Cardiac muscle cell (in vitro differentiated cells and primary cell): ENCODE results near the gene NDST4. TPM values are rescaled to one million over a fixed set of nuclear protein-coding genes. Genes with fewer than 3 reads are reported as not detected.
A peak's percentile ranks its signal among the peaks of the same experiment; 100 is the strongest.

Source experiments
- DNase-seq, 2 donors: peaks; one replicate each; pipeline versions ENCODE4 v3.0.0 to v3.0.0-alpha.2; 2010 to 2017; ENCODE audit warnings: low read depth in 1 of 2, low spot score in 1 of 2
- H3K27ac ChIP-seq: fragments of 200-600 bp; sonication (generic); 2 replicates; pipeline ENCODE4 v1.5.1; 2016
- H3K27me3 ChIP-seq: fragments of 200-600 bp; sonication (generic); 2 replicates; pipeline ENCODE4 v1.6.0; 2016; ENCODE audit warnings: control low read depth
- H3K36me3 ChIP-seq: fragments of 200-600 bp; sonication (generic); 2 replicates; pipeline ENCODE4 v1.5.1; 2016; ENCODE audit warnings: control low read depth
- H3K4me1 ChIP-seq: fragments of 200-600 bp; sonication (generic); 2 replicates; pipeline ENCODE4 v1.8.1; 2017; ENCODE audit warnings: low read depth, mild to moderate bottlenecking, mixed run types
- H3K4me3 ChIP-seq: fragments of 200-600 bp; sonication (generic); 2 replicates; pipeline ENCODE4 v1.5.1; 2016; ENCODE audit warnings: mild to moderate bottlenecking
- H3K9me3 ChIP-seq: fragments of 200-600 bp; sonication (generic); 2 replicates; pipeline ENCODE4 v1.5.1; 2017; ENCODE audit warnings: low read depth, mild to moderate bottlenecking, control low read depth
- polyA plus RNA-seq: library from polyadenylated mRNA; unstranded; fragments of >200 nt; fragmentation: Nextera tagmentation; extraction: Ambion mirVana; gene quantifications from 2 replicates; pipeline ENCODE4 v1.2.1, GENCODE V29; 2016
- total RNA-seq: library from RNA; depleted of rRNA; stranded (reverse); fragments of >200 nt; gene quantifications from 2 replicates; pipeline ENCODE4 v1.2.3, GENCODE V29; 2016
- TF ChIP-seq, protein P1 (sequence below): IDR thresholded peaks from 2 replicates; pipeline ENCODE4 v1.5.1; 2012; ENCODE audit warnings: low read depth, mild to moderate bottlenecking, low read length

Gene NDST4
- total and polyA plus RNA-seq, 2 experiments from 2014 or later: not detected

DNA sequence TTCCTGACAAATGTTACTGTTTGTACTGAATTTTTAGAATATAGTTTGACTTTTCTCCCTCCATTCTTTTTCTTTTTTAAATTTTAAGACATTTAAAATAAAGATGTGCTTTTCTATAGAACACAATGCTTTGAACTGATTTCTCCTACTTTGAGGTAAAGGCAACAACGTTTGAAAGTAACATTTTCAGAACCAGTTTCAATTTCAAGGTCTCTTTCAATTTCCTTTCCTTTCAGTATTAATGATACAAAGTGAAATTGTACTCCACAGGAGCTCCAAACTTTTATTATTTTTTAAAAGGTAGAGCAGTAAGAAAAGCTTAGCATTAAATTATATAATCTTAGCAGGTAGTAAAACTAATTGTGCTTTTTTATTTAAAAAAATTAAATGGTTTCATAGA, 54.9 kb downstream of the NDST4 start:
- no peak overlapping the region for H3K27ac ChIP-seq
- no peaks in the 10 kb centered on the region for H3K36me3 ChIP-seq
- H3K4me1 ChIP-seq: no peaks in the 10 kb centered on the region
- no peak for DNase-seq
- H3K4me3 ChIP-seq: no peak overlapping the region
- H3K27me3 ChIP-seq: no peaks in the 10 kb centered on the region
- TF ChIP-seq, protein P1, sequence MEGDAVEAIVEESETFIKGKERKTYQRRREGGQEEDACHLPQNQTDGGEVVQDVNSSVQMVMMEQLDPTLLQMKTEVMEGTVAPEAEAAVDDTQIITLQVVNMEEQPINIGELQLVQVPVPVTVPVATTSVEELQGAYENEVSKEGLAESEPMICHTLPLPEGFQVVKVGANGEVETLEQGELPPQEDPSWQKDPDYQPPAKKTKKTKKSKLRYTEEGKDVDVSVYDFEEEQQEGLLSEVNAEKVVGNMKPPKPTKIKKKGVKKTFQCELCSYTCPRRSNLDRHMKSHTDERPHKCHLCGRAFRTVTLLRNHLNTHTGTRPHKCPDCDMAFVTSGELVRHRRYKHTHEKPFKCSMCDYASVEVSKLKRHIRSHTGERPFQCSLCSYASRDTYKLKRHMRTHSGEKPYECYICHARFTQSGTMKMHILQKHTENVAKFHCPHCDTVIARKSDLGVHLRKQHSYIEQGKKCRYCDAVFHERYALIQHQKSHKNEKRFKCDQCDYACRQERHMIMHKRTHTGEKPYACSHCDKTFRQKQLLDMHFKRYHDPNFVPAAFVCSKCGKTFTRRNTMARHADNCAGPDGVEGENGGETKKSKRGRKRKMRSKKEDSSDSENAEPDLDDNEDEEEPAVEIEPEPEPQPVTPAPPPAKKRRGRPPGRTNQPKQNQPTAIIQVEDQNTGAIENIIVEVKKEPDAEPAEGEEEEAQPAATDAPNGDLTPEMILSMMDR: no peak
- H3K9me3 ChIP-seq: no peaks in the 10 kb centered on the region

DNA sequence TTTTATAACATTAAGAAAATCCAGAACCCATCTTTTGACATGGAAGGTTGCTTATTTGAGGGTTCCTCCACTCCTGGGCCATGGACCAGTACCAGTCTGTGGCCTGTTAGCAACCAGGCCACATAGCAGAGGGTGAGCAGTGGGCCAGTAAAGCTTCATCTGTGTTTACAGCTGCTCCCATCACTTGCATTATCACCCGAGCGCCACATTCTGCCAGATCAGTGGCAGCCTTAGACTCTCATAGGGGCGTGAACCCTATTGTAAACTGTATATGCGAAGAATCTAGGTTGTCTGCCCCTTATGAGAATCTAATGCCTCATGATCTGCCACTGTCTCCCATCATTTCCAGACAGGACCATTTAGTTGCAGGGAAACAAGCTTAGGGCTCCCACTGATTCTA, 58.6 kb downstream of the NDST4 start:
- Histone ChIP-seq H3K4me1 (no peaks in the 10 kb centered on the region), H3K4me3 (no peak overlapping the region), H3K9me3 (no peaks in the 10 kb centered on the region), H3K27me3 (no peaks in the 10 kb centered on the region), H3K27ac (no peak overlapping the region), H3K36me3 (no peaks in the 10 kb centered on the region)
- DNase-seq: no peak
- TF ChIP-seq, protein P1: no peak

DNA sequence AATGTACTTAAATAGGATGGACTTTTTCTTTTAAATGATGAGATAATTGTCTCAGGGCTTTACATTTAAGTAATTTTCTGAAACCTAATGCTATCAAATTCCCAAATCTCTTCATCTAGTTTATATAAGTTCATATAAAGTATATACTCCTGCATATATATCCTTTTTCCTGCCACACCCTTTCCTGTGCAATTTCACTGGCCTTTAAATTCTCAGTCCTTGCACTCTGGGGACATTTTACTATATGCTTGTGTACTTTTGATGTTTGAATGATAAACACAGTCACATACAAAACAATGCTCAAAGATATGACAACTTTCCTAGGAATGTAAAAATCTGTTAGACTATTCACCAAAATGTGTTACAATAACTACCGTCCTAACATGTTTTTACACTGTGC, 60.1 kb downstream of the NDST4 start:
- no peaks in the 10 kb centered on the region for H3K9me3 ChIP-seq
- H3K36me3 ChIP-seq: no peaks in the 10 kb centered on the region
- no peaks in the 10 kb centered on the region for H3K4me1 ChIP-seq
- H3K4me3 ChIP-seq: no peak overlapping the region
- TF ChIP-seq, protein P1: no peak
- no peak overlapping the region for H3K27ac ChIP-seq
- DNase-seq: no peak
- H3K27me3 ChIP-seq: no peaks in the 10 kb centered on the region

DNA sequence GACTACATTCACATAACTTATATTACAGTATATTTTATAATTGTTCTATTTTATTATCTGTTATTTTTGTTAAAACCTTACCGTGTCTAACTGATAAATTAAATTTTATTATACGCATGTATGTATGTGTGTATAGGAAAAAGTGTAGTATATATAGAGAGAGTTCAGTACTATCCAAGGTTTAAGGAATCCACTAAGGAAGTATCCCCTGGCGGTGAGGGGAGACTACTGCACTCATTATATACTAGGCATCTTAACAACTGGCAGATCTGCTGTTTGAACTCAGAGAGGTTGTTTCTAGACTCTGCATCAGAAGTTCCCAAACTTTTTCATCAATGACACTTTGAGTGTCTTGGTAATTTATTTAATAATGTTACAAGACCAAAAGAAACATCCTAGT, 70.9 kb downstream of the NDST4 start:
- Histone ChIP-seq H3K4me1 (no peaks in the 10 kb centered on the region), H3K36me3 (no peaks in the 10 kb centered on the region), H3K27ac (no peak overlapping the region), H3K4me3 (no peak overlapping the region), H3K27me3 (no peaks in the 10 kb centered on the region), H3K9me3 (no peaks in the 10 kb centered on the region)
- DNase-seq: peak in 1 of 2 donors; percentile 5
- TF ChIP-seq, protein P1: no peak

DNA sequence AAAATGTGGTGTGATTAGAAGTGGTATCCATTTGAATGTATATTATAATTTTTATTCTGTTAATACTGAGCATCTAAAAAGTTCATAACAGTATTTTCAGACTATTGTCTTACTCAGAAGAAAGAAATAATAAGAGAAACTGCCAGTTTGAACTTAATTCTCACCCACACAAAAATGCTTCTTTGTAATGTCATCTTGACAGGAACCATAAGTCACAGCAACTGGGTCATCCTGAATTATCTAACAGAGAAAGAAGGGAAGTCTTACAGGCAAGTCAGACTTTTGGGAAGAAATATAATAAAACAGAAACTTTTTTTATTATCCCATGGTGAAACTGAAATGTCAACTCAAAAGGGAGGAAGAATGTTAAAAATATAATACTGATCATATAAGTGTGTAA, 83.1 kb downstream of the NDST4 start:
- Histone ChIP-seq H3K4me1 (no peaks in the 10 kb centered on the region), H3K27me3 (no peaks in the 10 kb centered on the region), H3K4me3 (no peak overlapping the region), H3K27ac (no peak overlapping the region), H3K36me3 (no peaks in the 10 kb centered on the region), H3K9me3 (no peaks in the 10 kb centered on the region)
- DNase-seq: no peak
- TF ChIP-seq, protein P1: no peak
